Neuronal stem cell (in vitro differentiated cells): Measurements from ENCODE around the gene SPAG16.
A peak's percentile ranks its signal among the peaks of the same experiment; 100 is the strongest.
"Not testable (repeated sequence)": the region's sequence is repeated elsewhere in the genome, so short reads cannot be mapped to it uniquely, and the experiment has no call there.

Experiments
- DNase-seq: peaks from one replicate; pipeline ENCODE4 v3.0.0-alpha.2; 2013; ENCODE audit warnings: low spot score
- H2AFZ ChIP-seq: one replicate; pipeline ENCODE4 v1.6.1; 2013; ENCODE audit warnings: mild to moderate bottlenecking, low read length, inconsistent platforms
- H2AK5ac ChIP-seq: 2 replicates; pipeline ENCODE4 v1.6.1; 2013; ENCODE audit warnings: low read depth, mild to moderate bottlenecking, inconsistent platforms, low read length, moderate library complexity, mixed read lengths
- H2BK120ac ChIP-seq: 2 replicates; pipeline ENCODE4 v1.6.1; 2013; ENCODE audit warnings: low read depth, mild to moderate bottlenecking, inconsistent platforms, low read length, moderate library complexity, mixed read lengths
- H2BK12ac ChIP-seq: one replicate; pipeline ENCODE4 v1.6.1; 2013; ENCODE audit warnings: low read length, inconsistent platforms
- H2BK15ac ChIP-seq: 2 replicates; pipeline ENCODE4 v1.6.1; 2013; ENCODE audit warnings: mild to moderate bottlenecking, low read length, inconsistent platforms, mixed read lengths
- H2BK5ac ChIP-seq: one replicate; pipeline ENCODE4 v1.6.1; 2013; ENCODE audit warnings: inconsistent platforms, mild to moderate bottlenecking, low read length, moderate library complexity
- H3K14ac ChIP-seq: one replicate; pipeline ENCODE4 v1.6.1; 2013; ENCODE audit warnings: low read length, inconsistent platforms
- H3K18ac ChIP-seq: 2 replicates; pipeline ENCODE4 v1.6.1; 2013; ENCODE audit warnings: low read length, inconsistent platforms
- H3K23ac ChIP-seq: 2 replicates; pipeline ENCODE4 v1.6.1; 2013; ENCODE audit warnings: low read depth, mild to moderate bottlenecking, mixed read lengths, low read length, inconsistent platforms; ENCODE audit not compliant: poor library complexity
- H3K27ac ChIP-seq: replicated peaks from 3 replicates; pipeline ENCODE4 v1.5.1; 2013; ENCODE audit warnings: low read length, inconsistent platforms
- H3K27me3 ChIP-seq, 3 experiments: 2 replicates each; pipeline ENCODE4 v1.6.1; 2013; ENCODE audit warnings: low read length in 3 of 3, mild to moderate bottlenecking in 2 of 3, inconsistent platforms in 1 of 3, low read depth in 1 of 3, mixed read lengths in 1 of 3, moderate library complexity in 1 of 3; ENCODE audit not compliant: control insufficient read depth in 3 of 3, insufficient read depth in 3 of 3
- H3K36me3 ChIP-seq, 2 donors: replicated peaks in 1 of 2; 2 replicates each; pipeline ENCODE4 v1.6.1; 2013; ENCODE audit warnings: low read length in 2 of 2; ENCODE audit not compliant: control insufficient read depth in 2 of 2, insufficient read depth in 2 of 2
- H3K4ac ChIP-seq: 2 replicates; pipeline ENCODE4 v1.6.1; 2013; ENCODE audit warnings: inconsistent platforms, mild to moderate bottlenecking, low read length, moderate library complexity
- H3K4me1 ChIP-seq, 2 donors: 1 replicate in 1 of 2; 2 replicates in 1 of 2; pipeline ENCODE4 v1.6.1; 2013; ENCODE audit warnings: low read length in 2 of 2, low read depth in 1 of 2; ENCODE audit not compliant: control insufficient read depth in 2 of 2, insufficient read depth in 1 of 2
- H3K4me2 ChIP-seq: one replicate; pipeline ENCODE4 v1.6.1; 2013; ENCODE audit warnings: mild to moderate bottlenecking, low read length, inconsistent platforms; ENCODE audit not compliant: insufficient read depth, poor library complexity, severe bottlenecking
- H3K4me3 ChIP-seq, 2 donors: 2 replicates each; pipeline ENCODE4 v1.5.1; 2013; ENCODE audit warnings: low read length in 2 of 2, mild to moderate bottlenecking in 2 of 2, inconsistent platforms in 1 of 2, moderate library complexity in 1 of 2
- H3K79me1 ChIP-seq: one replicate; pipeline ENCODE4 v1.6.1; 2013; ENCODE audit warnings: low read depth, mild to moderate bottlenecking, inconsistent platforms, low read length, moderate library complexity
- H3K9ac ChIP-seq: one replicate; pipeline ENCODE4 v1.6.1; 2013; ENCODE audit warnings: mild to moderate bottlenecking, low read depth, low read length, inconsistent platforms; ENCODE audit not compliant: poor library complexity
- H3K9me3 ChIP-seq, 2 donors: replicated peaks in 1 of 2; 2 replicates each; pipeline versions ENCODE3 to v1.6.1; 2013; ENCODE audit warnings: low read length in 2 of 2, mild to moderate bottlenecking in 2 of 2, inconsistent platforms in 1 of 2, low read depth in 1 of 2, mixed read lengths in 1 of 2, moderate library complexity in 1 of 2; ENCODE audit not compliant: control insufficient read depth in 2 of 2, insufficient read depth in 1 of 2
- H4K8ac ChIP-seq: one replicate; pipeline ENCODE4 v1.6.1; 2013; ENCODE audit warnings: low read depth, mild to moderate bottlenecking, inconsistent platforms, low read length, moderate library complexity
- H4K91ac ChIP-seq: one replicate; pipeline ENCODE4 v1.6.1; 2013; ENCODE audit warnings: low read length, low read depth, mild to moderate bottlenecking, inconsistent platforms; ENCODE audit not compliant: poor library complexity
- WGBS, 2 donors: extraction: QIAGEN DNeasy Blood & Tissue Kit; methylation state at CpG; one replicate each; pipeline ENCODE4 v1.1.7; 2013; ENCODE audit warnings: missing lambda C conversion rate in 2 of 2, mixed read lengths in 1 of 2; ENCODE audit not compliant: insufficient read length in 2 of 2, insufficient replicate concordance in 1 of 2; ENCODE audit errors: extremely low coverage in 2 of 2; 5-methylcytosine and 5-hydroxymethylcytosine counted together

SPAG16 gene

GRCh38 chr2:214052235-214052634 is 768.0 kb downstream of the SPAG16 start:
- no peak overlapping the region for H3K18ac ChIP-seq
- no peak overlapping the region for H2BK15ac ChIP-seq
- H3K14ac ChIP-seq, result no peak overlapping the region
- H4K91ac ChIP-seq, result no peak overlapping the region
- no peak overlapping the region for H3K4ac ChIP-seq
- no peak overlapping the region for H3K9ac ChIP-seq
- H3K36me3 ChIP-seq, result no peaks in the 10 kb centered on the region
- no peak overlapping the region for H2BK12ac ChIP-seq
- H3K79me1 ChIP-seq, result no peaks in the 10 kb centered on the region
- no peak overlapping the region for H2BK5ac ChIP-seq
- no peak overlapping the region for H4K8ac ChIP-seq
- WGBS, 2 donors, result no CpG with 5 or more reads among the region's 5 CpGs
- no peak overlapping the region for H2AK5ac ChIP-seq
- H3K27me3 ChIP-seq, result no peaks in the 10 kb centered on the region
- no peak overlapping the region for H3K23ac ChIP-seq
- H2AFZ ChIP-seq, result peak overlapping the region; percentile 42
- no peaks in the 10 kb centered on the region for H3K4me1 ChIP-seq
- no peak overlapping the region for H3K27ac ChIP-seq
- no peak overlapping the region for H3K4me2 ChIP-seq
- no peaks in the 10 kb centered on the region for H3K9me3 ChIP-seq
- H2BK120ac ChIP-seq, result no peak overlapping the region
- DNase-seq, result no peak
- no peak overlapping the region for H3K4me3 ChIP-seq

GRCh38 chr2:214057986-214058385 is 773.7 kb downstream of the SPAG16 start:
- no peak overlapping the region for H3K23ac ChIP-seq
- H3K9me3 ChIP-seq, result no peaks in the 10 kb centered on the region
- H4K8ac ChIP-seq, result no peak overlapping the region

GRCh38 chr2:214062279-214062678 is 778.0 kb downstream of the SPAG16 start:
- H2AK5ac ChIP-seq, H3K9me3 ChIP-seq, H3K79me1 ChIP-seq, H2BK15ac ChIP-seq, H3K36me3 ChIP-seq, H2BK120ac ChIP-seq, H3K27ac ChIP-seq, H3K14ac ChIP-seq, H3K27me3 ChIP-seq, H4K91ac ChIP-seq, DNase-seq, H3K4me1 ChIP-seq, H3K4me3 ChIP-seq, H3K4me2 ChIP-seq, H2BK5ac ChIP-seq, H3K4ac ChIP-seq, H2AFZ ChIP-seq, H3K18ac ChIP-seq, H3K9ac ChIP-seq, H2BK12ac ChIP-seq, H4K8ac ChIP-seq, H3K23ac ChIP-seq: not testable (repeated sequence)
- no CpG with 5 or more reads among the region's 5 CpGs for WGBS, 2 donors

More at GRCh38 chr2:214057986-214058385, 773.7 kb downstream of the SPAG16 start:
- no peak overlapping the region for H2BK15ac ChIP-seq
- no peak for DNase-seq
- no peak overlapping the region for H2BK120ac ChIP-seq
- no peak overlapping the region for H3K4me2 ChIP-seq
- H3K4me3 ChIP-seq, result no peak overlapping the region
- no peaks in the 10 kb centered on the region for H3K4me1 ChIP-seq
- no peaks in the 10 kb centered on the region for H3K27me3 ChIP-seq
- H3K79me1 ChIP-seq, result no peaks in the 10 kb centered on the region
- no peak overlapping the region for H2BK12ac ChIP-seq
- no peak overlapping the region for H2AK5ac ChIP-seq
- no peak overlapping the region for H2AFZ ChIP-seq
- H3K36me3 ChIP-seq, result no peaks in the 10 kb centered on the region
- H4K91ac ChIP-seq, result no peak overlapping the region
- H3K14ac ChIP-seq, result no peak overlapping the region
- H3K9ac ChIP-seq, result no peak overlapping the region
- H3K4ac ChIP-seq, result no peak overlapping the region
- H3K27ac ChIP-seq, result no peak overlapping the region
- no peak overlapping the region for H3K18ac ChIP-seq
- no CpG with 5 or more reads among the region's 2 CpGs for WGBS, 2 donors
- no peak overlapping the region for H2BK5ac ChIP-seq

GRCh38 chr2:214064471-214064870 is 780.2 kb downstream of the SPAG16 start:
- DNase-seq, result no peak
- no peak overlapping the region for H4K8ac ChIP-seq
- no peak overlapping the region for H2BK12ac ChIP-seq
- no peaks in the 10 kb centered on the region for H3K36me3 ChIP-seq
- H2AK5ac ChIP-seq, result no peak overlapping the region
- no peaks in the 10 kb centered on the region for H3K27me3 ChIP-seq
- H3K23ac ChIP-seq, result no peak overlapping the region
- H3K4me3 ChIP-seq, result no peak overlapping the region
- H3K18ac ChIP-seq, result no peak overlapping the region
- H2AFZ ChIP-seq, result no peak overlapping the region
- no peak overlapping the region for H3K27ac ChIP-seq
- no peak overlapping the region for H3K4ac ChIP-seq
- peaks cover 7 to 15% of the 10 kb centered on the region in 2 donors for H3K4me1 ChIP-seq
- no peak overlapping the region for H3K9ac ChIP-seq
- H2BK15ac ChIP-seq, result no peak overlapping the region
- no peak overlapping the region for H2BK5ac ChIP-seq
- no peak overlapping the region for H4K91ac ChIP-seq
- no peak overlapping the region for H3K4me2 ChIP-seq
- H3K79me1 ChIP-seq, result no peaks in the 10 kb centered on the region
- H3K14ac ChIP-seq, result no peak overlapping the region
- H2BK120ac ChIP-seq, result no peak overlapping the region
- no peaks in the 10 kb centered on the region for H3K9me3 ChIP-seq
- WGBS, 2 donors, result no CpG with 5 or more reads among the region's 2 CpGs
